Stomach (tissue), 9 donors: ENCODE measurements around the gene LTV1. TPM values are rescaled to one million over a fixed set of nuclear protein-coding genes. Genes with fewer than 3 reads are reported as not detected.

Source experiments
- DNase-seq, 2 donors: peaks; one replicate each; pipeline versions ENCODE4 v3.0.0 to v3.0.0-alpha.2; 2013 to 2019
- H3K27ac ChIP-seq, 5 donors: fragments of 200-600 bp in 4 of 5; sonication (generic) in 4 of 5; one replicate each; pipeline ENCODE4 v1.5.1; 2013 to 2019; ENCODE audit warnings: mild to moderate bottlenecking in 1 of 5, moderate library complexity in 1 of 5
- H3K27me3 ChIP-seq, 3 donors: fragments of 200-600 bp; sonication (generic); one replicate each; pipeline ENCODE4 v1.5.1; 2017 to 2019; ENCODE audit warnings: mixed run types in 1 of 3
- H3K36me3 ChIP-seq, 4 donors: fragments of 200-600 bp; sonication (generic); 1 replicate in 3 of 4; 2 replicates in 1 of 4; pipeline ENCODE4 v1.5.1; 2016 to 2019
- H3K4me1 ChIP-seq, 4 donors: fragments of 200-600 bp; sonication (generic); one replicate each; pipeline ENCODE4 v1.5.1; 2016 to 2019
- H3K4me3 ChIP-seq, 4 donors: fragments of 200-600 bp; sonication (generic) in 3 of 4; one replicate each; pipeline ENCODE4 v1.5.1; 2016 to 2019; ENCODE audit warnings: mild to moderate bottlenecking in 1 of 4
- H3K9me3 ChIP-seq, 4 donors: fragments of 200-600 bp; sonication (generic); one replicate each; pipeline ENCODE4 v1.5.1; 2016 to 2019
- EP300 ChIP-seq: sonication (generic); formaldehyde crosslinking; IDR thresholded peaks from one replicate; pipeline ENCODE4 v1.6.1; 2017; ENCODE audit warnings: antibody characterized with exemption
- POLR2A ChIP-seq, 4 donors: fragments of 450-650 bp; IDR thresholded peaks; one replicate each; pipeline ENCODE4 v1.6.1; 2016; ENCODE audit warnings: antibody characterized with exemption in 4 of 4, control low read depth in 2 of 4, mild to moderate bottlenecking in 1 of 4, moderate library complexity in 1 of 4
- POLR2AphosphoS5 ChIP-seq, 3 donors: sonication (generic); formaldehyde crosslinking; IDR thresholded peaks; one replicate each; pipeline ENCODE4 v1.6.1; 2016; ENCODE audit warnings: antibody characterized with exemption in 3 of 3
- WGBS, 5 donors: extraction: QIAGEN DNeasy Blood & Tissue Kit in 3 of 5; methylation state at CpG; one replicate each; pipeline versions ENCODE4 v1.1.5 to v1.1.7; 2013 to 2018; 5-methylcytosine and 5-hydroxymethylcytosine counted together
- intact Hi-C: fragments of 100-400 bp; cut with DNase I; formaldehyde crosslinking; loops from one replicate; pipeline ENCODE4 v1.15.1; 2023; ENCODE audit warnings: low total_unique reads
- polyA plus RNA-seq, 3 donors: library from polyadenylated mRNA; stranded (reverse); fragments of 200-250 nt; gene quantifications; one replicate each; pipeline ENCODE4 v1.2.3, GENCODE V29; 2013
- total RNA-seq, 5 donors: library from RNA; depleted of rRNA; stranded (reverse); fragments of >200 nt; gene quantifications; one replicate each; pipeline versions ENCODE4 v1.1.0 to v1.2.3, GENCODE V29; 2014 to 2016
- TF ChIP-seq, protein P1 (sequence below), 7 experiments: fragments of 450-650 bp in 4 of 7; fragments of 200-600 bp in 3 of 7; sonication (generic) in 3 of 7; IDR thresholded peaks; one replicate each; pipeline ENCODE4 v1.5.1; 2016 to 2019; ENCODE audit warnings: antibody characterized with exemption in 7 of 7, control low read depth in 2 of 7, mild to moderate bottlenecking in 1 of 7
- donor health status: healthy with polysubstance abuse.
- donor health status: Bipolar disorder and iron deficiency.
- donor health status: healthy.

The LTV1 gene
- total and polyA plus RNA-seq, 8 donors: 1.2 to 25.3 (median 16.6) TPM

DNA sequence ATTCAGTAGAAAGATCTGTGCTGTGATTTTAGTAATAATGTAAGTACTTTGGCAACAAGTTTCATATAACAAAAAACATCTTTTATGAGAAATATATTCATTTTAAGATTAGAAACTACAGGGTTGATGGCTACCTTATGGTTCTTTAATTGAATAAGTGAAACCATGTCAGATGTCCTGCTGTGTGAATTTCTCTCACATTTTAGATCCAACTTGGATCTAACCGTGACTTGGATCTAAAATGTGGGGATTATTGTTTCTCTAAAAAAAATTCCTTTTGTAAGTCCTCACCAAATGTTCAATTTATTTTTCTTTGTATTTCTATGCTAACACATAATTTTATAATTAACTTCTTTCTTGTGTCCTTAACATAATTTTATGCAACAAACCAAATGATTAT lies 51.5 kb downstream of the LTV1 start:
- WGBS, 5 donors: 83 to 95% (median 94%) methylated on average over 1 of the region's 1 CpG
- Histone ChIP-seq H3K27me3 (no peaks in the 10 kb centered on the region), H3K9me3 (no peaks in the 10 kb centered on the region), H3K36me3 (no peaks in the 10 kb centered on the region), H3K4me1 (no peaks in the 10 kb centered on the region), H3K27ac (no peak overlapping the region), H3K4me3 (no peak overlapping the region)
- no peak for TF ChIP-seq POLR2A (IDR thresholded peaks at IDR 0.05)
- no peak for TF ChIP-seq EP300
- DNase-seq: peak in 1 of 2 donors; percentile 26
- intact Hi-C loops: no loop called here

DNA sequence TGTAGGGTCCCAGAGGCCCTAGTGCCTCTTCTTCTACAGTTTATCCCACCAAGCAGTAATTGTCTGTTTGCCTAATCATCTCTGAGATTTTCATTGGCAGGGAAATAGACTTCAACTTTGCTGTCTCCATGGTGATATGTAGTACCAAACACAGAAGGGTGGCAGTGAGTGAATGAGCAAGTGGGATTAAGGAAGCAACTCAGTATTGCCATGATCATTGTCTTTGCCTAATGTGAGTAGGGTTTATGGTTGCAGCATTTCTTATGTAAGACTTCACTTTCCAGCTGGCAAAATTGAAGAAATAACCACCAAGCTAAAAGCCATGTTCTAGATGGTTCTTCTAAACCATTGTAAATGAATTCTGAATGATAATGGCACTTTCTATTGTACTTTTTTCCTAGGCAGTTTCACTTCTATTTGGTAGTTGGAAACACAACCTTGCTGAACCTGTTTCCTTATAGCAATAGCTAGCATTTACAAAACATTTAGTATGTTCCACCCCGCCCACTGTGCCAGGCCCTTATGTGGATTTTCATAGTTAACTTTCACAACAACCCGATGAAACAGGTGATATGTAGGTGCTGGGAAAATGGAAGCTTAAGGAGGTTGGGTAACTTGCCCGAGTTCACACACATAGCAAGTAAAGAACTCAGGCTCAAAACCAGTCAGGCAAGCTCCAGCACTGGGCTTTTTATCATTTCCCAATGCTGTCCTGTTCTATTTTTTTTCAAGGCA lies 53.2 kb downstream of the LTV1 start:
- peak; percentile 50 to 74 for DNase-seq
- 34 to 62% (median 49%) methylated on average over 3 of the region's 3 CpGs for WGBS, 5 donors

DNA sequence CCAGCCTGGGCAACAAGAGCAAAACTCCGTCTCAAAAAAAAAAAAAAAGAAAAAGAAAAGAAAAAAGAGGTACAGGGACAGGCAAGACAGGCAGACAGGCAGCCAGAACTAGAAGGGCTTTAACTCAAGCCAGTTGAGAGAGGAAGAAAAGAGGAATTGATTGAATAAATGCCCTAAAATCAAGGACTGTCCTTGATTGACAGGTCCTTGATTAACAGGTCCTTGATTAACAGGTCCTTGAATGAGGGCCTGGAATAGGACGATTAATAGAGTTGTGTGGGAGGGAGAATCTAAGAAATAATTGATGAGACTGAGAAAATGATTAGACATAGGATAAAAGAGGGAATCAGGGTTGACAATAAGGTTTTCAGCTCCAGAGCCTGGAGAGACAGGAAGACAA lies 57.2 kb downstream of the LTV1 start:
- Histone ChIP-seq H3K36me3 (no peaks in the 10 kb centered on the region), H3K4me1 (peaks cover 0 to 14% (median 3%) of the 10 kb centered on the region in 4 donors), H3K27me3 (no peaks in the 10 kb centered on the region), H3K4me3 (no peak overlapping the region), H3K9me3 (no peaks in the 10 kb centered on the region), H3K27ac (no peak overlapping the region)
- no peak for DNase-seq
- intact Hi-C loops: no loop called here
- 85 to 89% (median 88%) methylated on average over 2 of the region's 2 CpGs for WGBS, 5 donors
- TF ChIP-seq EP300 (no peak), POLR2AphosphoS5 (IDR thresholded peaks at IDR 0.05) (no peak), POLR2A (IDR thresholded peaks at IDR 0.05) (no peak)
- TF ChIP-seq, protein P1, sequence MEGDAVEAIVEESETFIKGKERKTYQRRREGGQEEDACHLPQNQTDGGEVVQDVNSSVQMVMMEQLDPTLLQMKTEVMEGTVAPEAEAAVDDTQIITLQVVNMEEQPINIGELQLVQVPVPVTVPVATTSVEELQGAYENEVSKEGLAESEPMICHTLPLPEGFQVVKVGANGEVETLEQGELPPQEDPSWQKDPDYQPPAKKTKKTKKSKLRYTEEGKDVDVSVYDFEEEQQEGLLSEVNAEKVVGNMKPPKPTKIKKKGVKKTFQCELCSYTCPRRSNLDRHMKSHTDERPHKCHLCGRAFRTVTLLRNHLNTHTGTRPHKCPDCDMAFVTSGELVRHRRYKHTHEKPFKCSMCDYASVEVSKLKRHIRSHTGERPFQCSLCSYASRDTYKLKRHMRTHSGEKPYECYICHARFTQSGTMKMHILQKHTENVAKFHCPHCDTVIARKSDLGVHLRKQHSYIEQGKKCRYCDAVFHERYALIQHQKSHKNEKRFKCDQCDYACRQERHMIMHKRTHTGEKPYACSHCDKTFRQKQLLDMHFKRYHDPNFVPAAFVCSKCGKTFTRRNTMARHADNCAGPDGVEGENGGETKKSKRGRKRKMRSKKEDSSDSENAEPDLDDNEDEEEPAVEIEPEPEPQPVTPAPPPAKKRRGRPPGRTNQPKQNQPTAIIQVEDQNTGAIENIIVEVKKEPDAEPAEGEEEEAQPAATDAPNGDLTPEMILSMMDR (IDR thresholded peaks at IDR 0.05): no peak

More for the DNA sequence above, 53.2 kb downstream of the LTV1 start:
- intact Hi-C loops: no loop called here
- no peaks in the 10 kb centered on the region for H3K27me3 ChIP-seq
- TF ChIP-seq POLR2AphosphoS5 (IDR thresholded peaks at IDR 0.05) (peak in 1 of 3 donors; percentile 21), EP300 (no peak), POLR2A (IDR thresholded peaks at IDR 0.05) (no peak)
- H3K27ac ChIP-seq: peak overlapping the region in 2 of 5 donors; percentile 35 to 61
- H3K4me3 ChIP-seq: no peak overlapping the region
- no peaks in the 10 kb centered on the region for H3K9me3 ChIP-seq
- H3K36me3 ChIP-seq: no peaks in the 10 kb centered on the region
- H3K4me1 ChIP-seq: peaks cover 0 to under 1% (median under 1%) of the 10 kb centered on the region in 4 donors

DNA sequence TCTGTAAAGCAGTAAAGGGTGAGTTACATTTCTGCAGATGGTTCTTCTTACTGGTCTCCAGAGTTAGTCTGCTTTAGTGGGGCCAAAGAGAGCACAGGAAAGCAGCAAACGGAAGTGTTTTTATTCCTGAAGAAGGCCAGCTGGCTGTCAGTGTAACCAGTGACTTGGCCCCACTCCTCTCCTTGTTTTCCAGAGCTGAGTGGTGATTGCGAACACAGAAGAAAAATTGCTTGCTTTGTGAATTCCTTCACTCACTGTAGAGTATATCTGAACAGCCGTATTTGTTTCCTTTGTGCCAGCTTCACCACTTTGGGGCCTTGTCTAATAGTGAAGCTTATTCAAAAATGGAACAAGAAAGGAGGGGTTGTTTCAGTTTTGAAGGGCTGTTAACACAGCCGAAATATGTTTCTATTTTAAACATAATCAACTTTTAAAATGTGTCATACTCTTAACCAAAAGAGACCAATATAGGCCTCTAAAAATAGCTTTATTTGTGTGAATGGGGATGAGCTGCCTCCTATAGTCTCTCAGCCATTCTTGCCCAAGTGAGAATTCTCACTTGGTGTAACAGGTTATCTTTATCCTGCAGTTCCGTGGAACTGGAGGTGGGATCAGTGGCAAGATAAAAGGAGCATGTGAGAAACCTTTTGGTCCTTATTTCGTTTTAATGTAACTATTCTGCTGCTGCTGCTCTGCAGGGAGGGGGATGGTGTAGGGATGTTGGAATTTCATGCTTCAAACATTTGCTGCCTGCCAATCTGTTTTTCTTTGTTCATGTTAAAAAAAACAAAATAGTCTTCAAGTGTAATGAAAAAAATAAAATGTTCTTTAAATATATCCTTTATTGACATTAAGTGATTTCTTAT lies 59.0 kb downstream of the LTV1 start:
- peaks cover 0 to 14% (median 3%) of the 10 kb centered on the region in 4 donors for H3K4me1 ChIP-seq
- peak in 1 of 2 donors; percentile 90 for DNase-seq
- H3K27me3 ChIP-seq: no peaks in the 10 kb centered on the region
- TF ChIP-seq, protein P1 (IDR thresholded peaks at IDR 0.05): no peak
- TF ChIP-seq POLR2AphosphoS5 (IDR thresholded peaks at IDR 0.05): no peak
- no peak for TF ChIP-seq EP300
- TF ChIP-seq POLR2A (IDR thresholded peaks at IDR 0.05): no peak
- H3K27ac ChIP-seq: peak overlapping the region in 4 of 5 donors; percentile 3 to 66 (median 52)
- H3K9me3 ChIP-seq: no peaks in the 10 kb centered on the region
- intact Hi-C loops: no loop called here
- H3K4me3 ChIP-seq: no peak overlapping the region
- no peaks in the 10 kb centered on the region for H3K36me3 ChIP-seq
- WGBS, 5 donors: 20 to 35% (median 24%) methylated on average over 6 of the region's 6 CpGs

GRCh38 chr6:143902827-143903226 lies 59.7 kb downstream of the LTV1 start:
- H3K4me1 ChIP-seq: peaks cover 0 to 14% (median 3%) of the 10 kb centered on the region in 4 donors
- WGBS, 5 donors: 90 to 100% (median 95%) methylated on average over 2 of the region's 2 CpGs
- no peak overlapping the region for H3K4me3 ChIP-seq
- TF ChIP-seq, protein P1 (IDR thresholded peaks at IDR 0.05): no peak
- TF ChIP-seq POLR2AphosphoS5 (IDR thresholded peaks at IDR 0.05): no peak
- TF ChIP-seq EP300: no peak
- TF ChIP-seq POLR2A (IDR thresholded peaks at IDR 0.05): no peak
- no peaks in the 10 kb centered on the region for H3K36me3 ChIP-seq
- no peaks in the 10 kb centered on the region for H3K27me3 ChIP-seq
- H3K27ac ChIP-seq: peak overlapping the region in 1 of 5 donors; percentile 66
- DNase-seq: no peak
- no peaks in the 10 kb centered on the region for H3K9me3 ChIP-seq
- intact Hi-C loops: no loop called here
